AG20443 (cell line): ENCODE measurements around the gene SCN1B.

Experiments
- DNase-seq: peaks from one replicate; pipeline ENCODE4 v3.0.0; 2012; ENCODE audit warnings: low spot score, mixed read lengths

The SCN1B gene

GRCh38 chr19:35074426-35075201, 44.3 kb downstream of the SCN1B start:
- DNase-seq: no peak

- DNase-seq: no peak
These were observed 45.1 kb downstream of the SCN1B start for GRCh38 chr19:35075202-35076025.

- DNase-seq: no peak
These were observed 45.7 kb downstream of the SCN1B start for GRCh38 chr19:35076026-35076370.

GRCh38 chr19:35076657-35077056, 46.4 kb downstream of the SCN1B start:
- DNase-seq: no peak

- no peak for DNase-seq
These were observed 47.3 kb downstream of the SCN1B start for GRCh38 chr19:35077411-35078223.

- DNase-seq: no peak
These were observed 49.6 kb downstream of the SCN1B start for GRCh38 chr19:35079826-35080225.

- DNase-seq: no peak
These were observed 50.4 kb downstream of the SCN1B start for GRCh38 chr19:35080613-35081170.

- no peak for DNase-seq
These were observed 50.9 kb downstream of the SCN1B start for GRCh38 chr19:35081201-35081600.

GRCh38 chr19:35083691-35084508, 53.6 kb downstream of the SCN1B start:
- no peak for DNase-seq

- no peak for DNase-seq
These were observed 54.2 kb downstream of the SCN1B start for GRCh38 chr19:35084509-35084762.

GRCh38 chr19:35085947-35086346, 55.7 kb downstream of the SCN1B start:
- DNase-seq: no peak

GRCh38 chr19:35086455-35086854, 56.2 kb downstream of the SCN1B start:
- no peak for DNase-seq

- no peak for DNase-seq
These were observed 57.1 kb downstream of the SCN1B start for GRCh38 chr19:35087393-35087792.

- DNase-seq: peak; percentile 93
These were observed 58.1 kb downstream of the SCN1B start for GRCh38 chr19:35088131-35088913.

- no peak for DNase-seq
These were observed 59.3 kb downstream of the SCN1B start for GRCh38 chr19:35089554-35089953.
